ENCODE results near the gene LSAMP. TPM values are rescaled to one million over a fixed set of nuclear protein-coding genes. Genes with fewer than 3 reads are reported as not detected.
A peak's percentile ranks its signal among the peaks of the same experiment; 100 is the strongest.

Gene LSAMP
- total and polyA plus RNA-seq, 2 of the 8 experiments (the other 6 are each of a cell fraction or from before 2014, with no cell fraction given) = 1.8 to 5.7 TPM

- DNase-seq (ENCODE audit: low read depth in 1 of 2, low spot score in 2 of 2) = no peak
- no peaks in the 10 kb centered on the region for H3K79me1 ChIP-seq (ENCODE audit: low read depth, low read length)
- no peak overlapping the region for H2AK5ac ChIP-seq (ENCODE audit: low read depth, low read length)
- H2AFZ ChIP-seq (ENCODE audit: low read length) = no peak overlapping the region
- no peak overlapping the region for H4K91ac ChIP-seq (replicated peaks; ENCODE audit: insufficient read length, low read length)
- H3K56ac ChIP-seq (replicated peaks; ENCODE audit: insufficient read length, low read depth, low read length) = no peak overlapping the region
- no peak overlapping the region for H2BK15ac ChIP-seq (ENCODE audit: low read length)
- no peak overlapping the region for H2BK20ac ChIP-seq (ENCODE audit: low read length)
- ChIA-PET POLR2A (ENCODE audit: partially characterized antibody) (no interaction called here), CTCF (ENCODE audit: partially characterized antibody) (no interaction called here)
- H3K27me3 ChIP-seq (replicated peaks in 1 of 4; ENCODE audit: control insufficient read depth in 3 of 4, extremely low read depth in 1 of 4, insufficient read depth in 3 of 4, low read length in 3 of 4) = no peaks in the 10 kb centered on the region; a peak in 1 of 7 replicates
- no peak overlapping the region for H4K5ac ChIP-seq (ENCODE audit: insufficient read length, low read depth, low read length)
- H3K36me3 ChIP-seq (ENCODE audit: control insufficient read depth in 2 of 4, insufficient read depth in 4 of 4, low read length in 3 of 4) = no peaks in the 10 kb centered on the region
- FAIRE-seq = peak; percentile 68
- no peak overlapping the region for H3K9ac ChIP-seq (replicated peaks in 1 of 4; ENCODE audit: extremely low read depth in 1 of 4, low read depth in 3 of 4, low read length in 3 of 4)
- H3K18ac ChIP-seq (ENCODE audit: extremely low read depth, low read length) = no peak overlapping the region
- H3K23me2 ChIP-seq (ENCODE audit: low read depth, low read length) = no peaks in the 10 kb centered on the region
- no peak overlapping the region for H4K8ac ChIP-seq (ENCODE audit: extremely low read depth, insufficient read depth, low read length)
- H3K4me3 ChIP-seq (ENCODE audit: extremely low read depth in 1 of 4, insufficient read depth in 2 of 4, low read depth in 3 of 4, low read length in 4 of 4) = no peak overlapping the region
- no peaks in the 10 kb centered on the region for H3K79me2 ChIP-seq (ENCODE audit: control insufficient read depth in 1 of 2, insufficient read depth in 2 of 2, low read length in 2 of 2)
- no peak overlapping the region for H2BK12ac ChIP-seq (ENCODE audit: low read depth, low read length)
- H3K14ac ChIP-seq (ENCODE audit: insufficient read length) = no peak overlapping the region
- no peak overlapping the region for H3K4ac ChIP-seq (replicated peaks; ENCODE audit: insufficient read length, low read depth, low read length)
- TF ChIP-seq RBBP5 (IDR thresholded peaks at IDR 0.05; ENCODE audit: borderline replicate concordance, low read depth, low read length) = no peak
- no peak for TF ChIP-seq JUND (IDR thresholded peaks at IDR 0.05; ENCODE audit: low read length)
- no peak for TF ChIP-seq TCF12 (IDR thresholded peaks at IDR 0.05; ENCODE audit: low read depth, low read length)
- TF ChIP-seq CBX8 (IDR thresholded peaks at IDR 0.05; ENCODE audit: borderline replicate concordance, low read depth, low read length) = no peak
- H3K9me3 ChIP-seq (ENCODE audit: insufficient read depth in 2 of 2, low read depth in 1 of 2, low read length in 1 of 2) = no peaks in the 10 kb centered on the region
- peak overlapping the region; percentile 30 to 63; a peak in 3 of 4 replicates for H3K4me2 ChIP-seq (ENCODE audit: insufficient read depth in 1 of 2, low read depth in 2 of 2, low read length in 2 of 2)
- no peak overlapping the region for H2BK120ac ChIP-seq (replicated peaks; ENCODE audit: low read depth, low read length)
- no peak overlapping the region for H3K27ac ChIP-seq (ENCODE audit: low read depth, low read length)
- no peak overlapping the region for H3K23ac ChIP-seq (ENCODE audit: insufficient read length)
- H3K4me1 ChIP-seq (replicated peaks in 1 of 4; ENCODE audit: control insufficient read depth in 3 of 4, insufficient read depth in 4 of 4, low read length in 3 of 4) = peaks cover 0 to 13% (median 9%) of the 10 kb centered on the region in 4 experiments; a peak in 5 of 7 replicates
- H4K20me1 ChIP-seq (replicated peaks in 1 of 2; ENCODE audit: control insufficient read depth in 1 of 2, insufficient read depth in 2 of 2, low read length in 2 of 2) = no peaks in the 10 kb centered on the region
- no peak overlapping the region for H2BK5ac ChIP-seq (ENCODE audit: low read depth, low read length)
These were observed 103.4 kb downstream of the LSAMP start for GRCh38 chr3:116341899-116342298.

Data from H1 (cell line).